NB4 (cell line): Measurements from ENCODE around the gene PMS2.

Experiments used
- POLR2A ChIP-seq: IDR thresholded peaks from 2 replicates; pipeline ENCODE4 v1.6.1; 2011; ENCODE audit warnings: mild to moderate bottlenecking; ENCODE audit not compliant: insufficient read length; ENCODE audit errors: extremely low read depth
- TF ChIP-seq, protein P1 (sequence below): IDR thresholded peaks from one replicate; pipeline ENCODE4 v1.5.1; 2012; ENCODE audit warnings: low read depth, low read length

- TF ChIP-seq, protein P1, sequence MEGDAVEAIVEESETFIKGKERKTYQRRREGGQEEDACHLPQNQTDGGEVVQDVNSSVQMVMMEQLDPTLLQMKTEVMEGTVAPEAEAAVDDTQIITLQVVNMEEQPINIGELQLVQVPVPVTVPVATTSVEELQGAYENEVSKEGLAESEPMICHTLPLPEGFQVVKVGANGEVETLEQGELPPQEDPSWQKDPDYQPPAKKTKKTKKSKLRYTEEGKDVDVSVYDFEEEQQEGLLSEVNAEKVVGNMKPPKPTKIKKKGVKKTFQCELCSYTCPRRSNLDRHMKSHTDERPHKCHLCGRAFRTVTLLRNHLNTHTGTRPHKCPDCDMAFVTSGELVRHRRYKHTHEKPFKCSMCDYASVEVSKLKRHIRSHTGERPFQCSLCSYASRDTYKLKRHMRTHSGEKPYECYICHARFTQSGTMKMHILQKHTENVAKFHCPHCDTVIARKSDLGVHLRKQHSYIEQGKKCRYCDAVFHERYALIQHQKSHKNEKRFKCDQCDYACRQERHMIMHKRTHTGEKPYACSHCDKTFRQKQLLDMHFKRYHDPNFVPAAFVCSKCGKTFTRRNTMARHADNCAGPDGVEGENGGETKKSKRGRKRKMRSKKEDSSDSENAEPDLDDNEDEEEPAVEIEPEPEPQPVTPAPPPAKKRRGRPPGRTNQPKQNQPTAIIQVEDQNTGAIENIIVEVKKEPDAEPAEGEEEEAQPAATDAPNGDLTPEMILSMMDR: no peak
- no peak for TF ChIP-seq POLR2A
Observed at GRCh38 chr7:6056616-6057015, 47.8 kb upstream of the PMS2 start.
